NCI-H1694 (cell line): Measurements from ENCODE around the gene PIP4K2B.
"Not testable (repeated sequence)": the region's sequence is repeated elsewhere in the genome, so short reads cannot be mapped to it uniquely, and the experiment has no call there.

Experiments used
- DNase-seq: peaks from one replicate; lab custom pipeline; 2025; lab: John Stamatoyannopoulos, UW

Gene PIP4K2B

GRCh38 chr17:38730526-38731379, 68.6 kb downstream of the PIP4K2B start:
- no peak for DNase-seq

- peak; percentile 60 for DNase-seq
Observed at GRCh38 chr17:38729886-38730525, 69.3 kb downstream of the PIP4K2B start, which contains the start of gene CISD3. TSS of gene CISD3 (plus strand) at chr17:38730341. CDS start at chr17:38730359, 18 bp downstream.

GRCh38 chr17:38729368-38729885, 69.9 kb downstream of the PIP4K2B start:
- DNase-seq: no peak

GRCh38 chr17:38728290-38728831, 71.0 kb downstream of the PIP4K2B start:
- no peak for DNase-seq

- DNase-seq: no peak
Observed at GRCh38 chr17:38727736-38728135, 71.6 kb downstream of the PIP4K2B start.

- DNase-seq: not testable (repeated sequence)
Observed at GRCh38 chr17:38726145-38726544, 73.2 kb downstream of the PIP4K2B start.

- no peak for DNase-seq
Observed at GRCh38 chr17:38725066-38725465, 74.3 kb downstream of the PIP4K2B start.

- DNase-seq: peak; percentile 89
Observed at GRCh38 chr17:38724337-38724988, 74.9 kb downstream of the PIP4K2B start.

- DNase-seq: no peak
Observed at GRCh38 chr17:38721802-38722201, 77.6 kb downstream of the PIP4K2B start.

GRCh38 chr17:38720941-38721340, 78.4 kb downstream of the PIP4K2B start:
- DNase-seq: no peak

- no peak for DNase-seq
Observed at GRCh38 chr17:38719943-38720641, 79.3 kb downstream of the PIP4K2B start.

- DNase-seq: no peak
Observed at GRCh38 chr17:38719289-38719942, 79.9 kb downstream of the PIP4K2B start.

GRCh38 chr17:38717139-38717745, 82.1 kb downstream of the PIP4K2B start:
- no peak for DNase-seq

GRCh38 chr17:38716368-38717005, 82.9 kb downstream of the PIP4K2B start:
- DNase-seq: no peak
